ENCODE results near the gene XXYLT1. TPM values are rescaled to one million over a fixed set of nuclear protein-coding genes. Genes with fewer than 3 reads are reported as not detected.
A peak's percentile ranks its signal among the peaks of the same experiment; 100 is the strongest.

Gene XXYLT1
- total RNA-seq, 1 donor from 2014 or later = 42.9 TPM

DNA sequence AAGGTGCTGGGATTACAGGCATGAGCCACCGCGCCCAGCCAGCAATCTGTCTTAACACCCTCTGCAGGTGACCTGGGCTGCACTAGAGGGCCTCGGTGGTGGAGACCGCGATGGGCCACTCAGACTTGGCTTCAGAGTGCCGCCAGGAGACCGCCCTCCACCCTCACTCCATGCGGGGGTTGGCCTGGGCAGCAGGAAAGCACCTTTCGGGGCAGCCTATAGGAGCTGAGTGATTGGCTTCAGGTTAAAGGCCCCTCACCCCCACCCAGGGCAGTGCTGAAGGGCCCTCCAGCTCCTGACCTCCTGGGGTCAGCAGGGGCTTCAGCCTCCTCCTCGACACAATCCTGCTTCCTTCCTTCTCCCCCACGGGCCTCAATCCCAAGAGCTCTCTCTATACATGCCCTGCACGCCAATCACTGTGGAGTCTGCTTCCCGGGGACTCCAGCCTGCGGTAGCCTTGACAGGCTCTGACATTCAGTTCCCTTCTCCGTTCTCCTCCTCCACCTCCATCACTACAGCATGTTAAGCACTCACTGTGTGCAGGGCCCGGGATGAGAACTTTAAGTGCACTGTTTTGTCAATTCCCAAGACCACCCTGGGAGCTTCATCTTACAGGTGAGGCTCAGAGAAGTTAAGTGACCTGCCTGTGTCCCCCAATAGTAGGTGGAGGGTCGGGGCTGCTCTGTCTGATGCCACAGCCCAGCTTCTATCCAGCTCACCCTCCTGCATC, 225.3 kb downstream of the XXYLT1 start:
- H3K9me3 Mint-ChIP-seq = no peaks in the 10 kb centered on the region
- H3K36me3 Mint-ChIP-seq = no peaks in the 10 kb centered on the region
- peak in 1 of 2 experiments; percentile 29 for DNase-seq (ENCODE audit: low spot score in 2 of 2, unreplicated experiment in 2 of 2)
- no peak overlapping the region for H3K4me3 Mint-ChIP-seq
- H3K4me1 Mint-ChIP-seq = peaks cover 13% of the 10 kb centered on the region
- H3K27ac Mint-ChIP-seq = no peak overlapping the region
- TF ChIP-seq, protein P1, sequence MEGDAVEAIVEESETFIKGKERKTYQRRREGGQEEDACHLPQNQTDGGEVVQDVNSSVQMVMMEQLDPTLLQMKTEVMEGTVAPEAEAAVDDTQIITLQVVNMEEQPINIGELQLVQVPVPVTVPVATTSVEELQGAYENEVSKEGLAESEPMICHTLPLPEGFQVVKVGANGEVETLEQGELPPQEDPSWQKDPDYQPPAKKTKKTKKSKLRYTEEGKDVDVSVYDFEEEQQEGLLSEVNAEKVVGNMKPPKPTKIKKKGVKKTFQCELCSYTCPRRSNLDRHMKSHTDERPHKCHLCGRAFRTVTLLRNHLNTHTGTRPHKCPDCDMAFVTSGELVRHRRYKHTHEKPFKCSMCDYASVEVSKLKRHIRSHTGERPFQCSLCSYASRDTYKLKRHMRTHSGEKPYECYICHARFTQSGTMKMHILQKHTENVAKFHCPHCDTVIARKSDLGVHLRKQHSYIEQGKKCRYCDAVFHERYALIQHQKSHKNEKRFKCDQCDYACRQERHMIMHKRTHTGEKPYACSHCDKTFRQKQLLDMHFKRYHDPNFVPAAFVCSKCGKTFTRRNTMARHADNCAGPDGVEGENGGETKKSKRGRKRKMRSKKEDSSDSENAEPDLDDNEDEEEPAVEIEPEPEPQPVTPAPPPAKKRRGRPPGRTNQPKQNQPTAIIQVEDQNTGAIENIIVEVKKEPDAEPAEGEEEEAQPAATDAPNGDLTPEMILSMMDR (IDR thresholded peaks at IDR 0.05; ENCODE audit: unreplicated experiment) = no peak
- no peaks in the 10 kb centered on the region for H3K27me3 Mint-ChIP-seq (ENCODE audit: low read depth)

- Mint-ChIP-seq H3K27ac (no peak overlapping the region), H3K4me3 (no peak overlapping the region)
- TF ChIP-seq, protein P1 (IDR thresholded peaks at IDR 0.05; ENCODE audit: unreplicated experiment) = no peak
These were observed 226.5 kb downstream of the XXYLT1 start for GRCh38 chr3:195044411-195044810.

DNA sequence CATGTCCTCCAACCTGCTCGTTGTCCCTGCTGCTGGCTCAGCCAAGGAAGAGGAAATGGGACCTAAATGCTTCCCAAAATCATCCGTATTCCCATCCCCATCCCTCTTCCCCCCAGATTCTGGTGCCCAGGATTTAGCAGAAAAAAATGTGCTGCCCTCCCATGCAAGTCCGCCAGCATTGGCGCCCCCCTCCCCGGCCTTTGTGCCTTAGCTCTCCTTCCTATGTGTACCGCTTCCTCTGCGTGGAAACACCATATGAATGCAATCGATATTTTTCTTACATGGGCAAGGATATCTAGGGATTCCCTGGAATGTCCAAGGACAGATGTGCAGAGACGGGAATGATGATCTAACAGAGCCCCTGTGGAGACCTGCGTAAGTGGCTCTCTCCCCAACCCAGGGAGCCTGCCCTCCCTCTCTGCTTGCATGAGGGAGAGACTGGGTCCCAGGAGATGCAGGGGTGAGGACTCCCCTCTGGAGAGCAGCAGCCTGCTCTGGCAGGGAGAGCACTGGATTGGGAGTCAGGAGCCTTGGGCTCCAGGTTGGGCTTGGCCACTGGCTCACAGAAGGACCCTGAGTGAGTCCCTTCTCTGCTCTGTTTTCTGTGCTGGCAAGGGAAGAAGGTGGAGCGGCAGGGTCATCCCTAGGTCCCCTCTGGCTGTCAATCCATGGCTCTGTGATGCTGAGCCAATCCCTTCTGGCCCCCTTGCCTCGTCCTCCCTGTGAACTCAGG, 227.2 kb downstream of the XXYLT1 start:
- peaks cover 19% of the 10 kb centered on the region for H3K4me1 Mint-ChIP-seq
- H3K9me3 Mint-ChIP-seq = no peaks in the 10 kb centered on the region
- no peak overlapping the region for H3K27ac Mint-ChIP-seq
- no peak overlapping the region for H3K4me3 Mint-ChIP-seq
- H3K36me3 Mint-ChIP-seq = no peaks in the 10 kb centered on the region
- no peaks in the 10 kb centered on the region for H3K27me3 Mint-ChIP-seq (ENCODE audit: low read depth)
- TF ChIP-seq, protein P1 (IDR thresholded peaks at IDR 0.05; ENCODE audit: unreplicated experiment) = no peak
- DNase-seq (ENCODE audit: low spot score in 2 of 2, unreplicated experiment in 2 of 2) = no peak

More at GRCh38 chr3:195044411-195044810, 226.5 kb downstream of the XXYLT1 start:
- Mint-ChIP-seq H3K36me3 (no peaks in the 10 kb centered on the region), H3K4me1 (peaks cover 16% of the 10 kb centered on the region), H3K9me3 (no peaks in the 10 kb centered on the region), H3K27me3 (ENCODE audit: low read depth) (no peaks in the 10 kb centered on the region)
- DNase-seq (ENCODE audit: low spot score in 2 of 2, unreplicated experiment in 2 of 2) = no peak

DNA sequence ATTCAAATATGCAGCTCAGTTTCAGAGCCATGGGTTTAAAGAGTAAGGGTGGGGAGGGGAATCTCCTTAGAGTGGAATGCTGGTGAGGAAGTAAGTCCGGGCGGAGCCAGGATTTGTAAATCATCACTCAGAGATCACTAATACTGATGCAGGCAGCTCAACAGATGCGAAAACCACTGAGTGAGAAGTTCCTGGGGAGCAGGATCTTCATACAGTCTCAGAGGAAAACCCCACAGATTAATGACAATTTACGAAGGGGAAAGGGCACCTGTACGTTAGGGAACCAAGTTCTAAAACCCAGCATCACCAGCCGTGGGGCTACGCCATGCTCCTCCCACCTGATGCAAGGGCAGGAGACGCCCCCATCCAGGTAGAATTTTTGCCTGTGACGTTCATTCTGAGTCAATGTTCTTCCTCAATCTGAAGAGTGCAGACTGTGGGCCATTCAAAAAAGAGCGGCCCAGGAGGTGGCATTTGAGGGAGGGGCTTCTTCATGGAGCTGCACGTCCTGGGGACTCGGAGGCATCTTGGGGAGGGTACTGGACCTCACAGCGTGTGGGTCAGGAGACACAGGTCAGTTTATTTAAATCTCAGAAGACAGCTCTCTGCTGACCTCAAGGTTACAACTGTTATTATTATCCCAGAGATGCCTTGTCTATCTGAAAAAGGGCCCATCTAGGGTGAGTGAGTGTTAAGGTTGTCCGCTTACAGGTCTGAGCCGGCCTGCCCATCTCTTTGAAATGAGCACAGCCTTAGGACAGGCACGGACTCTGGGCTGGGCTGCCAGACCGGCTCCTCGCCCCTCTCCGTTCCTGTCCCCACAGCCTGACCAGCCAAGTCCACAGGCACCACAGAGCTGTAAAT, 228.0 kb downstream of the XXYLT1 start:
- H3K36me3 Mint-ChIP-seq = no peaks in the 10 kb centered on the region
- H3K4me3 Mint-ChIP-seq = no peak overlapping the region
- TF ChIP-seq, protein P1 (IDR thresholded peaks at IDR 0.05; ENCODE audit: unreplicated experiment) = no peak
- peaks cover 3% of the 10 kb centered on the region for H3K9me3 Mint-ChIP-seq
- peaks cover 22% of the 10 kb centered on the region for H3K4me1 Mint-ChIP-seq
- no peaks in the 10 kb centered on the region for H3K27me3 Mint-ChIP-seq (ENCODE audit: low read depth)
- no peak overlapping the region for H3K27ac Mint-ChIP-seq
- no peak for DNase-seq (ENCODE audit: low spot score in 2 of 2, unreplicated experiment in 2 of 2)

DNA sequence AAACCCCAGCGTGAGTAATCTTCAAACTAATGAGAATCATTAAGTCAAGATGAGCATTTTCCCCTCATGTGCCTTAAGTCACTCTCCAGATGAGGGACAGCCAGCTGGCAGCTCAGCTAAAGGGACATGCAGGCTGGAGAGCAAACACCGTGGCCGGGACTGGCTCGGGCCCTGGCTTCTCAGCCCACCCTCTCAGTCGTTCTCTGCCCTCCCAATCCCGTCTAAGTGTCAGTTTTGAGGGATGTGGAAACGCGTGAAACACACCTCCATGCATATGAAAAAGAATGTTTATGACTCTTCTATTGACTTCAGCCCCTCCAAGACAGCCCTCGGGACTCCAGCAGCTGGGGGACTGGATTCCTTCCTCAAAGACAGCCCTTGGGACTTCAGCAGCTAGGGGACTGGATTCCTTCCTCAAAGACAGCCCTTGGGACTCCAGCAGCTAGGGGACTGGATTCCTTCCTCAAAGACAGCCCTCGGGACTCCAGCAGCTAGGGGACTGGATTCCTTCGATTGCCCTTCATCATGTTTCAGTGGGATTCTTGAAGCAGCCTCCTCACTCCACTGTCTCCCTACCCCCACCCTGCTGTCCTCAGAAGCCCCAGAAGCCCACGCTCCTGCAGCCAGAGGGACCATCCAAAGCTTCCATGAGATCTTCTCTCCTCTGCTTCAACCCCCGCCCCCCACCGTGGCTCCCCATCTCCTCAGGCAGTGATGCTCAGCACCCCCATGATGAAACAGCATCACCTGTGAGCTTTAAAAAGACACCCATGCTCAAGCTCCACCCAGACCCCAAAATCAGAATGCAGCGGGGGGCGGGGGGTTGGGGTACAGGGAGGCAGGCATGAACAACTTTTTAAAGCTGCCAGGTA, 228.9 kb downstream of the XXYLT1 start:
- peaks cover 22% of the 10 kb centered on the region for H3K4me1 Mint-ChIP-seq

More for the DNA sequence above, 228.9 kb downstream of the XXYLT1 start:
- Mint-ChIP-seq H3K4me3 (no peak overlapping the region), H3K36me3 (no peaks in the 10 kb centered on the region), H3K9me3 (peaks cover 8% of the 10 kb centered on the region), H3K27me3 (ENCODE audit: low read depth) (no peaks in the 10 kb centered on the region), H3K27ac (no peak overlapping the region)
- no peak for DNase-seq (ENCODE audit: low spot score in 2 of 2, unreplicated experiment in 2 of 2)
- TF ChIP-seq, protein P1 (IDR thresholded peaks at IDR 0.05; ENCODE audit: unreplicated experiment) = no peak
